Testis (tissue), 3 donors: ENCODE results near the gene ANO10. TPM values are rescaled to one million over a fixed set of nuclear protein-coding genes. Genes with fewer than 3 reads are reported as not detected.

Experiments
- DNase-seq: peaks from one replicate; pipeline ENCODE4 v3.0.0-alpha.2; 2019
- H3K27ac ChIP-seq, 2 donors: fragments of 200-600 bp; sonication (generic); one replicate each; pipeline ENCODE4 v1.5.1; 2019
- H3K27me3 ChIP-seq: fragments of 200-600 bp; sonication (generic); one replicate; pipeline ENCODE4 v1.5.1; 2019
- H3K36me3 ChIP-seq: fragments of 200-600 bp; sonication (generic); one replicate; pipeline ENCODE4 v1.5.1; 2017; ENCODE audit warnings: low read depth; ENCODE audit errors: missing control alignments
- H3K4me1 ChIP-seq: fragments of 200-600 bp; sonication (generic); one replicate; pipeline ENCODE4 v1.5.1; 2019
- H3K4me3 ChIP-seq, 2 donors: fragments of 200-600 bp; sonication (generic); one replicate each; pipeline ENCODE4 v1.5.1; 2017 to 2019
- H3K9me3 ChIP-seq: fragments of 200-600 bp; sonication (generic); one replicate; pipeline ENCODE4 v1.5.1; 2017
- CTCF ChIP-seq, 3 experiments: fragments of 450-650 bp in 2 of 3; fragments of 200-600 bp in 1 of 3; sonication (generic) in 1 of 3; IDR thresholded peaks; one replicate each; pipeline ENCODE4 v1.5.1; 2016 to 2019; ENCODE audit warnings: antibody characterized with exemption in 3 of 3, mild to moderate bottlenecking in 2 of 3, moderate library complexity in 1 of 3
- POLR2A ChIP-seq: fragments of 450-650 bp; IDR thresholded peaks from one replicate; pipeline ENCODE4 v1.6.1; 2017; ENCODE audit warnings: antibody characterized with exemption, mild to moderate bottlenecking, moderate library complexity
- WGBS, 2 donors: methylation state at CpG; one replicate each; pipeline ENCODE4 v1.1.5; 2018; 5-methylcytosine and 5-hydroxymethylcytosine counted together
- intact Hi-C: fragments of 100-400 bp; cut with DNase I; formaldehyde crosslinking; loops from one replicate; pipeline ENCODE4 v1.15.1; 2023; ENCODE audit warnings: low total_unique reads
- polyA plus RNA-seq: library from polyadenylated mRNA; stranded (reverse); fragments of 350-450 nt; fragmentation: Illumina TruSeq; extraction: RNeasy Lipid Tissue Mini Kit (QIAGEN cat#74804); gene quantifications from one replicate; pipeline ENCODE4 v1.2.3, GENCODE V29; 2014; ENCODE audit warnings: low read depth, low replicate concordance; ENCODE audit not compliant: insufficient read depth
- total RNA-seq, 2 donors: library from RNA; depleted of rRNA; stranded (reverse); fragments of >200 nt; gene quantifications; one replicate each; pipeline ENCODE4 v1.2.3, GENCODE V29; 2016

ANO10 gene
- total and polyA plus RNA-seq, 3 donors from 2014 or later = 19.9 to 26.3 (median 25.0) TPM

GRCh38 chr3:43338295-43338694, 283.5 kb downstream of the ANO10 start:
- no peaks in the 10 kb centered on the region for H3K36me3 ChIP-seq
- intact Hi-C loops = no loop called here
- no peaks in the 10 kb centered on the region for H3K4me1 ChIP-seq
- H3K9me3 ChIP-seq = no peaks in the 10 kb centered on the region
- TF ChIP-seq POLR2A = no peak
- no peak for TF ChIP-seq CTCF (IDR thresholded peaks at IDR 0.05)
- no peak for DNase-seq
- H3K27ac ChIP-seq = no peak overlapping the region
- H3K4me3 ChIP-seq = no peak overlapping the region
- H3K27me3 ChIP-seq = no peaks in the 10 kb centered on the region
- WGBS, 2 donors = 93 to 96% methylated on average over 2 of the region's 2 CpGs

DNA sequence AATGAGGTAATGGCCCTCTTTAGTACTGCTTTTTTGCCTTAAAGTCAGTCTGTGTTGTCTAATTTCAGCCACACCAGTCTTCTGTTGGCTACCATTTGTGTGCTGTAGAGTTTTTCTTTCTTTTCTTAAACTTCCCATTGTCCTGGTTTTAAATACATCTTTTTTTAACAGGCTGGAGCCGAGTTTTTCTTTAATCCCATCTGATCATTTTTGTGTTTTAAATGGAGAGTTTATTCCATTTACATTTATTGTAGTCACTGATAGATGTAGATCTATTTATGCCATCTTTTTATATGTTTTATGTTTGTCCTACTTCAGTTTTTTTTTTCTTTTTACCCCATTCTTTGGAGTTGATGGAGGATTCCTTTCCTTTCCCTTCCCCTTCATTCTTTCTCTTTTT, 286.0 kb downstream of the ANO10 start:
- WGBS, 2 donors = 90 to 98% methylated on average over 1 of the region's 1 CpG

GRCh38 chr3:43334976-43335375, 286.8 kb downstream of the ANO10 start:
- no peaks in the 10 kb centered on the region for H3K36me3 ChIP-seq
- WGBS, 2 donors = 85 to 95% methylated on average over 1 of the region's 1 CpG
- no peak overlapping the region for H3K4me3 ChIP-seq
- no peaks in the 10 kb centered on the region for H3K9me3 ChIP-seq
- no peaks in the 10 kb centered on the region for H3K4me1 ChIP-seq
- intact Hi-C loops = no loop called here
- no peaks in the 10 kb centered on the region for H3K27me3 ChIP-seq
- no peak overlapping the region for H3K27ac ChIP-seq
- TF ChIP-seq CTCF (IDR thresholded peaks at IDR 0.05) (no peak), POLR2A (no peak)
- no peak for DNase-seq

More for the DNA sequence above, 286.0 kb downstream of the ANO10 start:
- no peak for DNase-seq
- no peak for TF ChIP-seq CTCF (IDR thresholded peaks at IDR 0.05)
- no peak for TF ChIP-seq POLR2A
- Histone ChIP-seq H3K4me1 (no peaks in the 10 kb centered on the region), H3K27me3 (no peaks in the 10 kb centered on the region), H3K4me3 (no peak overlapping the region), H3K27ac (no peak overlapping the region), H3K9me3 (no peaks in the 10 kb centered on the region), H3K36me3 (no peaks in the 10 kb centered on the region)
- intact Hi-C loops = no loop called here

GRCh38 chr3:43331381-43331780, 290.4 kb downstream of the ANO10 start:
- no peak for TF ChIP-seq CTCF (IDR thresholded peaks at IDR 0.05)
- TF ChIP-seq POLR2A = no peak
- Histone ChIP-seq H3K4me3 (no peak overlapping the region), H3K4me1 (peaks cover 12% of the 10 kb centered on the region), H3K36me3 (no peaks in the 10 kb centered on the region), H3K27me3 (no peaks in the 10 kb centered on the region), H3K27ac (no peak overlapping the region), H3K9me3 (no peaks in the 10 kb centered on the region)
- intact Hi-C loops = no loop called here
- DNase-seq = no peak
- 89 to 94% methylated on average over 4 of the region's 4 CpGs for WGBS, 2 donors

DNA sequence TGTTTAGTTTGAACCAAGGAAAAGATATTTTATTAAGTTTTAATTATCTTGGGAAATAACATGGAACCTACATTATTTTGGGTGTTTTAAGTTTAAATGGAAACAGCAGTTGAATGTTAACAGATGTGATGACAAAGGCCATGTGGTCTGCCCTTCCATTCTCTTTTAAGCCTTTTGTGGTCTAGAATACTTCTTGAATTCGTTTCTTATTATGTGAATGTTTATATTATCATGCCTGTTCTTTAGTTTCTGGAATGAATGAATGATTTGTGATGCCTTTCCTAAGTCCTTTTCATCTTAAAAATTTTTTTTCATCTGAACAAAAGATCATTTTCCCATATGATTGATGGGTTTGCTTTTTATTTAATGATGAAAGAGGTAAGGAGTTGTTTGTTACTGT, 290.8 kb downstream of the ANO10 start:
- WGBS, 2 donors = 69 to 71% methylated on average over 1 of the region's 1 CpG
- H3K9me3 ChIP-seq = no peaks in the 10 kb centered on the region
- no peaks in the 10 kb centered on the region for H3K36me3 ChIP-seq
- H3K4me1 ChIP-seq = peaks cover 15% of the 10 kb centered on the region
- no peak overlapping the region for H3K4me3 ChIP-seq
- no peak for TF ChIP-seq CTCF (IDR thresholded peaks at IDR 0.05)
- TF ChIP-seq POLR2A = no peak
- no peak overlapping the region for H3K27ac ChIP-seq
- intact Hi-C loops = no loop called here
- no peaks in the 10 kb centered on the region for H3K27me3 ChIP-seq
- DNase-seq = no peak
